Measurements from ENCODE around the gene ERBB4. TPM values are rescaled to one million over a fixed set of nuclear protein-coding genes. Genes with fewer than 3 reads are reported as not detected.

Gene ERBB4
- total RNA-seq, 1 experiment from 2014 or later = 0.15 TPM

DNA sequence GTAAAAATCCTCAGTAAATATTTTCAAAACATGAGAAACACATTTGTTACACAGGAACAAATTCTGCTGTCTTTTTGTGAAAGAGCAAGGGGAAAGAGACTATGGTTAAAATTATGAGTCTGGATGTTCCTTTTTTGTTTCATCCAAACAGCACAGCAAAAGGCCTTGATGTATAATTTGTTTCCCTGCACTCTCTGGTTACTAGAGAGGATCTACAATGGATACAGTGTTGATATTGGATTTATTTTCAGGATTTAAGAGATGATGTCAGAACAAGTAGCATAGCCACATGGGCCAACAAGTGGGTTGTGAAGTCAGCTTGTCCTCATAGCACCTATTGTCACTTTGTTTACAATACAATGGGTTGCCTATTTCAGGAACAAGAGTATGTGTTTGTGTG, 11.3 kb upstream of the ERBB4 start:
- no peaks in the 10 kb centered on the region for H3K36me3 ChIP-seq (ENCODE audit: control insufficient read depth, insufficient read depth, low read length)
- in situ Hi-C loops (cut with HindIII; ENCODE audit: low pct_unique_long_range_greater_than_20kb, low sequenced_read_pairs) = no loop called here
- ATAC-seq (no peak), DNase-seq (ENCODE audit: low read depth, low spot score) (no peak)
- POLR2A ChIA-PET = no interaction called here
- no peaks in the 10 kb centered on the region for H3K4me1 ChIP-seq (ENCODE audit: control insufficient read depth, insufficient read depth, low read length)
- no peak overlapping the region for H3K4me3 ChIP-seq (ENCODE audit: low read depth in 2 of 2, low read length in 2 of 2)
- no peak for TF ChIP-seq REST (IDR thresholded peaks at IDR 0.05; ENCODE audit: insufficient read depth in 1 of 2, low read depth in 2 of 2, low read length in 1 of 2)
- TF ChIP-seq, protein P1, sequence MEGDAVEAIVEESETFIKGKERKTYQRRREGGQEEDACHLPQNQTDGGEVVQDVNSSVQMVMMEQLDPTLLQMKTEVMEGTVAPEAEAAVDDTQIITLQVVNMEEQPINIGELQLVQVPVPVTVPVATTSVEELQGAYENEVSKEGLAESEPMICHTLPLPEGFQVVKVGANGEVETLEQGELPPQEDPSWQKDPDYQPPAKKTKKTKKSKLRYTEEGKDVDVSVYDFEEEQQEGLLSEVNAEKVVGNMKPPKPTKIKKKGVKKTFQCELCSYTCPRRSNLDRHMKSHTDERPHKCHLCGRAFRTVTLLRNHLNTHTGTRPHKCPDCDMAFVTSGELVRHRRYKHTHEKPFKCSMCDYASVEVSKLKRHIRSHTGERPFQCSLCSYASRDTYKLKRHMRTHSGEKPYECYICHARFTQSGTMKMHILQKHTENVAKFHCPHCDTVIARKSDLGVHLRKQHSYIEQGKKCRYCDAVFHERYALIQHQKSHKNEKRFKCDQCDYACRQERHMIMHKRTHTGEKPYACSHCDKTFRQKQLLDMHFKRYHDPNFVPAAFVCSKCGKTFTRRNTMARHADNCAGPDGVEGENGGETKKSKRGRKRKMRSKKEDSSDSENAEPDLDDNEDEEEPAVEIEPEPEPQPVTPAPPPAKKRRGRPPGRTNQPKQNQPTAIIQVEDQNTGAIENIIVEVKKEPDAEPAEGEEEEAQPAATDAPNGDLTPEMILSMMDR (IDR thresholded peaks at IDR 0.05) = no peak
- TF ChIP-seq SIN3A (IDR thresholded peaks at IDR 0.05; ENCODE audit: borderline replicate concordance, insufficient read depth, low read depth, low read length) = no peak
- no peak for TF ChIP-seq TCF7L2 (IDR thresholded peaks at IDR 0.05; ENCODE audit: low read depth, low read length)
- no peak overlapping the region for H3K27ac ChIP-seq (ENCODE audit: low read length)
- CTCF ChIA-PET = no interaction called here
- no peaks in the 10 kb centered on the region for H3K27me3 ChIP-seq (ENCODE audit: control insufficient read depth, insufficient read depth, low read length)
- BruUV-seq (replicated peaks) = no TSS peak
- intact Hi-C loops (cut with micrococcal nuclease; ENCODE audit: unreplicated experiment) = loop anchor here (5.0 to 10.0 kb wide), 2 partner anchors 405 to 803 kb away; no protein-coding TSS in a partner anchor
- no peaks in the 10 kb centered on the region for H3K9me3 ChIP-seq (ENCODE audit: control insufficient read depth, insufficient read depth, low read depth, low read length)

GRCh38 chr2:212549463-212549862, 10.9 kb upstream of the ERBB4 start:
- POLR2A ChIA-PET = no interaction called here
- in situ Hi-C loops (cut with HindIII; ENCODE audit: low pct_unique_long_range_greater_than_20kb, low sequenced_read_pairs) = no loop called here

More at GRCh38 chr2:212549463-212549862, 10.9 kb upstream of the ERBB4 start:
- Histone ChIP-seq H3K4me1 (ENCODE audit: control insufficient read depth, insufficient read depth, low read length) (no peaks in the 10 kb centered on the region), H3K4me3 (ENCODE audit: low read depth in 2 of 2, low read length in 2 of 2) (no peak overlapping the region), H3K36me3 (ENCODE audit: control insufficient read depth, insufficient read depth, low read length) (no peaks in the 10 kb centered on the region), H3K27me3 (ENCODE audit: control insufficient read depth, insufficient read depth, low read length) (no peaks in the 10 kb centered on the region), H3K9me3 (ENCODE audit: control insufficient read depth, insufficient read depth, low read depth, low read length) (no peaks in the 10 kb centered on the region), H3K27ac (ENCODE audit: low read length) (no peak overlapping the region)
- CTCF ChIA-PET = no interaction called here
- intact Hi-C loops (cut with micrococcal nuclease; ENCODE audit: unreplicated experiment) = loop anchor here (5.0 to 10.0 kb wide), 2 partner anchors 405 to 802 kb away; no protein-coding TSS in a partner anchor
- DNase-seq (ENCODE audit: low read depth, low spot score) (no peak), ATAC-seq (no peak)
- no TSS peak for BruUV-seq (replicated peaks)
- TF ChIP-seq, protein P1 (IDR thresholded peaks at IDR 0.05) = no peak
- TF ChIP-seq POLR2AphosphoS5 (IDR thresholded peaks at IDR 0.05; ENCODE audit: low read depth, low read length) (no peak), REST (IDR thresholded peaks at IDR 0.05; ENCODE audit: insufficient read depth in 1 of 2, low read depth in 2 of 2, low read length in 1 of 2) (no peak), TCF7L2 (IDR thresholded peaks at IDR 0.05; ENCODE audit: low read depth, low read length) (no peak), SIN3A (IDR thresholded peaks at IDR 0.05; ENCODE audit: borderline replicate concordance, insufficient read depth, low read depth, low read length) (no peak)
